ENCODE measurements around the gene IRF4. TPM values are rescaled to one million over a fixed set of nuclear protein-coding genes. Genes with fewer than 3 reads are reported as not detected.

Gene IRF4
- total RNA-seq, 2 donors from 2014 or later = 0.15 to 1.1 TPM

DNA sequence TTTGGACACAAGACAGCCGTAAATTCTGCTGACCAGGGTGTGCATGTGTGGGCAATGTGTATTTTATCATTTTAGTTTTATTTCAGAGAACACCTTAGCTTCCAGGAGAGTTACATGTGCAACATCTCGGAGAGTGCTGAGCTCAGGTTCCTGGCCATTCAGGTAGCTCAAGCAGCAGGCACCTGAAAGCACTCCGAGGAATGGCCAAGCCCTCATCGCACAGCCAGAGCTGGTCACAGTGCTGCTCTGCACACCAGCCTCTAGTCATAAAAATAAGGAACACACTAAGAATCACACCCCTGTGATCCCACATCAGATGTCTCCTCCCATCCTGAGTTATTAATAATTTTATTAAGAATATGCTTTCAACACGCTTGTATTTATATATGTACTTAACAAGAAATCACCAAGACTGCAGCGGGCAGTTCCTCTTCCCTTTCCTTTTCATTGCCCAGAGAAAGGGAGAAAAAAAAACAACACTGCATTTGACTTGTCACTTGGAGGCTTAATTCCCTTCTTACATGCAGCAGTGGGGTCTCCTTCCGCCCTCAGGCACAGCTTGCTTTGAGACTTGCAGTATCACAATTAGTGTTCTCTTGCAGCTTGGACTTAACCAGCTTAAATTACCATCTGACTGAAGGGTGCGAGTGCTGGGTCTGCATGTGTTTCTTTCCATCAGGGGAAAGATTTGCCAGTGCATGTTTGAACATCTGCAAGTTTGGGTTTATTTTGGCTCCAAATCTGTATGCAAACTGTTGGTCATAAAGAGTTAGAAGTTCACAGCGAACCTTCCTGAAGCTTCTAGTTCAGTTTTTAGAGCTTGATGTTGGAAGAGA is 36.0 kb upstream of the IRF4 start:
- Histone ChIP-seq H3K27me3 (no peaks in the 10 kb centered on the region), H3K36me3 (peaks cover 13% of the 10 kb centered on the region)
- DNase-seq (ENCODE audit: low spot score) = no peak

DNA sequence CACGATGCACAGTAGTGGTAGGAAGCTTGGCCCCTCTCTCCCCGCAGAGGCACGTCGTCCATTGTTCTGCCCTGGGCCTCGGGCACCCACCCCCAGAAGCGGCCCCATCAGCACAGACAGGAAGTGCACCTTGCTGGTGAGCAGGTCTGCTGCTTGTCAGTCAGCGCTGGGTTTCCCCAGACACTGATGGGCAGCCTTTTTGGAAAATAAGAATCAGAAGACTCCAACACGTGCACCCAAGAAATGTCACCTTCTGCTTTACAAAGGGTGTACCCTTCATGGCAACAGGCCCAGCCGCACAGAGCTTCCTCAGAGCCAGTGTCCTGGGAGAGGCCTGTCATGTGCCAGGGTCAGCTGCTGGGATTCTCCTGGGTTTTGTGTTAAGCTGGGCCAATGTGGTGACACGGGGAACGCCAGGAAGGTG is 34.7 kb upstream of the IRF4 start:
- DNase-seq (ENCODE audit: low spot score) = no peak
- Histone ChIP-seq H3K9me3 (no peaks in the 10 kb centered on the region), H3K27me3 (no peaks in the 10 kb centered on the region), H3K27ac (no peak overlapping the region), H3K4me1 (no peaks in the 10 kb centered on the region), H3K4me3 (no peak overlapping the region), H3K36me3 (peaks cover under 1% of the 10 kb centered on the region)
- TF ChIP-seq, protein P1, sequence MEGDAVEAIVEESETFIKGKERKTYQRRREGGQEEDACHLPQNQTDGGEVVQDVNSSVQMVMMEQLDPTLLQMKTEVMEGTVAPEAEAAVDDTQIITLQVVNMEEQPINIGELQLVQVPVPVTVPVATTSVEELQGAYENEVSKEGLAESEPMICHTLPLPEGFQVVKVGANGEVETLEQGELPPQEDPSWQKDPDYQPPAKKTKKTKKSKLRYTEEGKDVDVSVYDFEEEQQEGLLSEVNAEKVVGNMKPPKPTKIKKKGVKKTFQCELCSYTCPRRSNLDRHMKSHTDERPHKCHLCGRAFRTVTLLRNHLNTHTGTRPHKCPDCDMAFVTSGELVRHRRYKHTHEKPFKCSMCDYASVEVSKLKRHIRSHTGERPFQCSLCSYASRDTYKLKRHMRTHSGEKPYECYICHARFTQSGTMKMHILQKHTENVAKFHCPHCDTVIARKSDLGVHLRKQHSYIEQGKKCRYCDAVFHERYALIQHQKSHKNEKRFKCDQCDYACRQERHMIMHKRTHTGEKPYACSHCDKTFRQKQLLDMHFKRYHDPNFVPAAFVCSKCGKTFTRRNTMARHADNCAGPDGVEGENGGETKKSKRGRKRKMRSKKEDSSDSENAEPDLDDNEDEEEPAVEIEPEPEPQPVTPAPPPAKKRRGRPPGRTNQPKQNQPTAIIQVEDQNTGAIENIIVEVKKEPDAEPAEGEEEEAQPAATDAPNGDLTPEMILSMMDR (IDR thresholded peaks at IDR 0.05) = no peak

More for the DNA sequence above, 36.0 kb upstream of the IRF4 start:
- Histone ChIP-seq H3K4me3 (no peak overlapping the region), H3K9me3 (no peaks in the 10 kb centered on the region), H3K4me1 (no peaks in the 10 kb centered on the region), H3K27ac (no peak overlapping the region)
- TF ChIP-seq, protein P1 (IDR thresholded peaks at IDR 0.05) = no peak

DNA sequence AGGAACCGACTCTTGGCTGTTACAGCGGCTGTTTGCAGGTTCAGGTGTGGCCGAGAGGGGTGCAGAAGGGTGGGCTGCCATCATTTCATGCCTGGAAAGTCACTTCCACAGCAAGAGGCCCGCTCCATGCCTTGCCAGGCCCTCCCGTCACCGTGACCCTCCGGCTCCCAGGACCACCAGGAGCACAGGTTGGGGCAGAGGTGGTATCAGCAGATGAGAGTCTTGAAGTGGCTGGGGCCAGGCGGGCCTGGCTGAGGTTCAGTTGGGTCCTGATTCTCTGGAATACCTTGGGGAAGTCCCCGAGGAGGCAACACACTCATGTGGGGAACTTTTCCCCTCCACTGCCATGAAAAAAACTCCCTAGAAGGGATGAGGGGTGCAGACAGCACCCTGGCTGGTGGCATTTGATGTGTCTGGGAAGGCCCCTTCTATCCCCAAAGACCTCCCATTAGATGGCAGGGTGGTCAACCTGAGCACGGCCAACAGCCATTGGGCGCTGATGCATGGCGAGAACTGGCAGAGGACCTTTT is 34.2 kb upstream of the IRF4 start:
- DNase-seq (ENCODE audit: low spot score) = no peak
- Histone ChIP-seq H3K27ac (no peak overlapping the region), H3K4me3 (no peak overlapping the region), H3K4me1 (no peaks in the 10 kb centered on the region), H3K36me3 (no peaks in the 10 kb centered on the region), H3K27me3 (no peaks in the 10 kb centered on the region), H3K9me3 (no peaks in the 10 kb centered on the region)
- TF ChIP-seq, protein P1 (IDR thresholded peaks at IDR 0.05) = no peak

GRCh38 chr6:357791-358341 is 33.7 kb upstream of the IRF4 start:
- Histone ChIP-seq H3K4me3 (no peak overlapping the region), H3K36me3 (no peaks in the 10 kb centered on the region), H3K27me3 (no peaks in the 10 kb centered on the region), H3K9me3 (no peaks in the 10 kb centered on the region), H3K4me1 (no peaks in the 10 kb centered on the region), H3K27ac (no peak overlapping the region)
- DNase-seq (ENCODE audit: low spot score) = no peak
- TF ChIP-seq, protein P1 (IDR thresholded peaks at IDR 0.05) = no peak

GRCh38 chr6:358432-358831 is 33.1 kb upstream of the IRF4 start:
- no peaks in the 10 kb centered on the region for H3K4me1 ChIP-seq
- no peak for DNase-seq (ENCODE audit: low spot score)
- H3K4me3 ChIP-seq = no peak overlapping the region
- no peak overlapping the region for H3K27ac ChIP-seq
- H3K27me3 ChIP-seq = no peaks in the 10 kb centered on the region
- H3K9me3 ChIP-seq = peaks cover 0 to 3% of the 10 kb centered on the region in 2 donors
- no peaks in the 10 kb centered on the region for H3K36me3 ChIP-seq
- TF ChIP-seq, protein P1 (IDR thresholded peaks at IDR 0.05) = no peak

Data from right atrium auricular region (tissue), 2 donors.